Stomach (tissue), 4 donors: ENCODE results near the gene WNT2B.

Source experiments
- CTCF ChIP-seq, 7 experiments: fragments of 450-650 bp in 4 of 7; fragments of 200-600 bp in 3 of 7; sonication (generic) in 3 of 7; IDR thresholded peaks; one replicate each; pipeline ENCODE4 v1.5.1; 2016 to 2019; ENCODE audit warnings: antibody characterized with exemption in 7 of 7, control low read depth in 2 of 7, mild to moderate bottlenecking in 1 of 7
- POLR2A ChIP-seq, 4 donors: fragments of 450-650 bp; IDR thresholded peaks; one replicate each; pipeline ENCODE4 v1.6.1; 2016; ENCODE audit warnings: antibody characterized with exemption in 4 of 4, control low read depth in 2 of 4, mild to moderate bottlenecking in 1 of 4, moderate library complexity in 1 of 4
- POLR2AphosphoS5 ChIP-seq, 3 donors: sonication (generic); formaldehyde crosslinking; IDR thresholded peaks; one replicate each; pipeline ENCODE4 v1.6.1; 2016; ENCODE audit warnings: antibody characterized with exemption in 3 of 3

- TF ChIP-seq CTCF (IDR thresholded peaks at IDR 0.05): no peak
- TF ChIP-seq POLR2AphosphoS5 (IDR thresholded peaks at IDR 0.05): no peak
- TF ChIP-seq POLR2A (IDR thresholded peaks at IDR 0.05): no peak
These were observed 49.9 kb downstream of the WNT2B start for GRCh38 chr1:112558634-112559033.
